Measurements from ENCODE around the gene TNFAIP8L1. TPM values are rescaled to one million over a fixed set of nuclear protein-coding genes. Genes with fewer than 3 reads are reported as not detected.

The TNFAIP8L1 gene
- total RNA-seq, 2 donors from 2014 or later, result 8.3 to 10.3 TPM

GRCh38 chr19:4647676-4648644 is 8.6 kb downstream of the TNFAIP8L1 start:
- Mint-ChIP-seq H3K9me3 (no peaks in the 10 kb centered on the region), H3K4me1 (ENCODE audit: low read depth in 2 of 2) (peaks cover 5 to 6% of the 10 kb centered on the region in 2 donors), H3K36me3 (no peaks in the 10 kb centered on the region), H3K27ac (no peak overlapping the region), H3K4me3 (no peak overlapping the region), H3K27me3 (no peaks in the 10 kb centered on the region)
- DNase-seq (ENCODE audit: low spot score) (no peak), ATAC-seq (no peak)

DNA sequence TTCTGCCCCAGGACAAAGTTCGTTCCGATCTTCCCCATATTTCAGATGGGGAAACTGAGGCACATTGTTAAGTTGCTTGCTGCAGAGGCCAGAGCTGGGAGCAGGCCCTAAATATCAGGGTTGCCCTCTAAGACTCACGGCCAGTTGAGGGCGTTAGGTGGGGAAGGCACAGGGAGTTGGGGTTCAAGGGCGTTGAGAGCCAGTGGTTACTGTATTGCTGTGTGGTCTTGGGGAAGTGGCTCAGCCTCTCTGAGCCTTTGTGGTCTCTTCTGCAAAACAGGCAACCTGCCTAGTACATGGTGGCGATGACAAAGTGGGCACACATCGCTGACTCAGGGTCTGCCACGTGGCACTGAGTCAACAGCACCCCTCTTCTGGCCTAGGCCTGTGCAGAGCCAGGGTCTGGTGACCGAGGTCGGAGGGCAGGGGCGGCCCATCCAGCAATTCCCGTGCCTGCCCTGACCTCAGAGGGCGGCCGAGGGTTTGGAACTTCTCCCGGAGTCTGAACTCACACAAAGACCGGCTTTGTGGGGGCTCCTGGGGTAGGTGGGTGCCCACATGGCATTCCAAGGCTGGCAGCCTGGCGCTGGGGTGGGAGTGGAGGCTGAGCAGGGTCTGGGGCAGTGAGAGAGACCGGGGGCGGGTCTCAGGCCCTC is 10.2 kb downstream of the TNFAIP8L1 start:
- no peak for DNase-seq (ENCODE audit: low spot score)
- peak in 1 of 2 donors; percentile 28 for ATAC-seq
- Mint-ChIP-seq H3K27me3 (no peaks in the 10 kb centered on the region), H3K27ac (no peak overlapping the region), H3K4me1 (ENCODE audit: low read depth in 2 of 2) (peaks cover 5 to 7% of the 10 kb centered on the region in 2 donors), H3K4me3 (no peak overlapping the region), H3K9me3 (no peaks in the 10 kb centered on the region), H3K36me3 (no peaks in the 10 kb centered on the region)

GRCh38 chr19:4650159-4650558 is 10.8 kb downstream of the TNFAIP8L1 start:
- no peak for ATAC-seq
- peaks cover 5 to 10% of the 10 kb centered on the region in 2 donors for H3K4me1 Mint-ChIP-seq (ENCODE audit: low read depth in 2 of 2)
- no peak overlapping the region for H3K4me3 Mint-ChIP-seq
- no peaks in the 10 kb centered on the region for H3K9me3 Mint-ChIP-seq
- no peaks in the 10 kb centered on the region for H3K27me3 Mint-ChIP-seq
- no peak for DNase-seq (ENCODE audit: low spot score)
- no peak overlapping the region for H3K27ac Mint-ChIP-seq
- H3K36me3 Mint-ChIP-seq, result no peaks in the 10 kb centered on the region

DNA sequence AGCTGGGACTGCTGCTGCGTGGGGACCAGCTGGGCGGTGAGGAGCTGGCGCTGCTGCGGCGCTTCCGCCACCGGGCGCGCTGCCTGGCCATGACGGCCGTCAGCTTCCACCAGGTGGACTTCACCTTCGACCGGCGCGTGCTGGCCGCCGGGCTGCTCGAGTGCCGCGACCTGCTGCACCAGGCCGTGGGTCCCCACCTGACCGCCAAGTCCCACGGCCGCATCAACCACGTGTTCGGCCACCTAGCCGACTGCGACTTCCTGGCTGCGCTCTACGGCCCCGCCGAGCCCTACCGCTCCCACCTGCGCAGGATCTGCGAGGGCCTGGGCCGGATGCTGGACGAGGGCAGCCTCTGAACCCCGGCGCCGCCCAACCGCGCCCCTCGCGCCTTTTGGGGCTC is 12.8 kb downstream of the TNFAIP8L1 start:
- H3K4me3 Mint-ChIP-seq, result no peak overlapping the region
- ATAC-seq (peak in 1 of 2 donors; percentile 55), DNase-seq (ENCODE audit: low spot score) (no peak)
- no peaks in the 10 kb centered on the region for H3K27me3 Mint-ChIP-seq
- no peaks in the 10 kb centered on the region for H3K36me3 Mint-ChIP-seq
- H3K4me1 Mint-ChIP-seq (ENCODE audit: low read depth in 2 of 2), result peaks cover 5 to 10% of the 10 kb centered on the region in 2 donors
- H3K27ac Mint-ChIP-seq, result no peak overlapping the region
- H3K9me3 Mint-ChIP-seq, result no peaks in the 10 kb centered on the region

GRCh38 chr19:4653793-4654436 is 14.6 kb downstream of the TNFAIP8L1 start:
- H3K4me1 Mint-ChIP-seq (ENCODE audit: low read depth in 2 of 2), result peaks cover 5 to 18% of the 10 kb centered on the region in 2 donors
- H3K27me3 Mint-ChIP-seq, result no peaks in the 10 kb centered on the region
- no peak overlapping the region for H3K27ac Mint-ChIP-seq
- ATAC-seq, result no peak
- H3K4me3 Mint-ChIP-seq, result no peak overlapping the region
- DNase-seq (ENCODE audit: low spot score), result no peak
- H3K36me3 Mint-ChIP-seq, result no peaks in the 10 kb centered on the region
- H3K9me3 Mint-ChIP-seq, result no peaks in the 10 kb centered on the region

DNA sequence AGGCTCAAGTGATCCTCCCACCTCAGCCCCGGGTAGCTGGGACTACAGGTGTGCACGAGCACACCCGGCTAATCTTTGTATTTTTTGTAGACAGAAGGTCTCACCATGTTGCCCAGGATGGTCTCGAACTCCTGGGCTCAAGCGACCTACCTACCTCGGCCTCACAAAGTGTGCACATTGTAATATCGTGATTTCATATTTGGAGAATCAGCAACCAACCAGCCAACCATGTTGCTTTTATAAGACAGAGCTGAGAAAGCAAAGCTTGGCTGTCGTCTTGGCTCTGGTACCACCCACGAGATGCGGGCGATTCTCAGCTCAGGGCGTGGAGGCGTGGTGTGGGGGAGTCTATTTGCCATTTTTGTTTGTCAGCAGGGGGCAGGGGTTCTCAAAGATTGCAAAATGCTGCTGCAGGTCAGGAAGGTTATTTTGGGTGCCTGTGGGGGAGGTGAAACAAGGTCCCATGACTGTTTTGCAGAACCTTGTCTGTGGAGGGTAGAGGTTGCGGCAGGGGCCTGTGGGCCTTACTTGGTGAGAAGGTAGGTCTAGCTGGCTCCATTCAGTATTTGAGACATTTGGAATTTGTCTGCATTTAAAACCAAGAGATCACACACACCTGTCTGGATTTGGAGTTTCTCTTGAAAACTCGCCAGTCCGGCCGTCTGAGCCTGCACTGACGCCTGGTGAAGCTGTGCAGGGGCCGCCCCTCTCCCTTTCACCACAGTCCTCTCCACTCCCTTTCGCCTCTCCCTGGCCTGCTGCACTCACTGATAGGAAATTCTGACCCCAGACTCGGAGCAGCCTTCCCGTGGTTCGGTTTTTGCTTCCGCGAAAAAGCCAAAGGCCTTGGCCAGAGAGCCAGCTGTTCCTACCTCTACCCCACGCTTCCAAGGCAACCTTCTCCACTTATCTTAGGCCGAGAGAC is 15.4 kb downstream of the TNFAIP8L1 start:
- Mint-ChIP-seq H3K9me3 (no peaks in the 10 kb centered on the region), H3K27me3 (no peaks in the 10 kb centered on the region), H3K36me3 (no peaks in the 10 kb centered on the region), H3K4me3 (no peak overlapping the region), H3K27ac (no peak overlapping the region), H3K4me1 (ENCODE audit: low read depth in 2 of 2) (peaks cover 2 to 15% of the 10 kb centered on the region in 2 donors)
- no peak for DNase-seq (ENCODE audit: low spot score)
- no peak for ATAC-seq

- Mint-ChIP-seq H3K36me3 (no peaks in the 10 kb centered on the region), H3K9me3 (no peaks in the 10 kb centered on the region), H3K4me1 (ENCODE audit: low read depth in 2 of 2) (peaks cover 9 to 18% of the 10 kb centered on the region in 2 donors), H3K27ac (no peak overlapping the region), H3K27me3 (no peaks in the 10 kb centered on the region), H3K4me3 (no peak overlapping the region)
- ATAC-seq, result no peak
- DNase-seq (ENCODE audit: low spot score), result no peak
Measured at GRCh38 chr19:4656102-4656501, 16.8 kb downstream of the TNFAIP8L1 start.

- Mint-ChIP-seq H3K36me3 (no peaks in the 10 kb centered on the region), H3K27ac (peak overlapping the region in 1 of 2 donors; percentile 41), H3K9me3 (no peaks in the 10 kb centered on the region), H3K4me1 (ENCODE audit: low read depth in 2 of 2) (peaks cover 13 to 22% of the 10 kb centered on the region in 2 donors), H3K4me3 (no peak overlapping the region), H3K27me3 (no peaks in the 10 kb centered on the region)
- ATAC-seq (no peak), DNase-seq (ENCODE audit: low spot score) (no peak)
Measured at GRCh38 chr19:4657262-4657661, 17.9 kb downstream of the TNFAIP8L1 start.

- Mint-ChIP-seq H3K4me3 (no peak overlapping the region), H3K27ac (peak overlapping the region in 1 of 2 donors; percentile 31), H3K9me3 (no peaks in the 10 kb centered on the region), H3K4me1 (ENCODE audit: low read depth in 2 of 2) (peaks cover 13 to 22% of the 10 kb centered on the region in 2 donors), H3K36me3 (no peaks in the 10 kb centered on the region), H3K27me3 (no peaks in the 10 kb centered on the region)
- DNase-seq (ENCODE audit: low spot score) (no peak), ATAC-seq (peak in 1 of 2 donors; percentile 59)
Measured at GRCh38 chr19:4657835-4658234, 18.5 kb downstream of the TNFAIP8L1 start.

DNA sequence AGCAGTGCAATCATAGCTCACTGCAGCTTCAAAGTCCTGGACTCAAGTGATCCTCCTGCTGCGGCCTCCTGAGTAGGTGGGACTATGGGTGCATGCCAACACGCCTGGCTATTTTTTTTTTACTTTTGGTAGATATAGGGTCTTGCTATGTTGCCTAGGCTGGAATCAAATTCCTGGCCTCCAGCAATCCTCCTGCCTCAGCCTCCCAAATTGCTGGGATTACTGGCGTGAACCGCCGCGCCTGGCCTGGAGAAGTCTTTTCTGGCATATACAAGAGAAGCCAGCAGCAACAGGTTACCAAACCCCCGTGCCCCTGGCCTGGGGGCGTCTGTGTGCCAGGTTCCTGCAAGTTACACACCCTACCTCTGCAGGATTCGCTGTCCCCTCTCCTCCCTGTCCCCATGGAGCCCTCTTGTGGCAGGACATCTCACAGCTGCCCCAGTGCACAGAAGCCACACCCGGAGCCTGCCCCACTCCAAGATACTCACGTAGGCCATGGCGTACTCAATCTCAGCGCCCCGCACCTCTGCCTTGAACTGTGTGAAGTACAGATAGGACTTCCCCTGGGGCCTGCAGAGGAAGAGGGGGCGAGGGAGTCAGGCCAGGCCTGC is 21.0 kb downstream of the TNFAIP8L1 start:
- no peaks in the 10 kb centered on the region for H3K27me3 Mint-ChIP-seq
- ATAC-seq (peak in 1 of 2 donors; percentile 25), DNase-seq (ENCODE audit: low spot score) (no peak)
- no peaks in the 10 kb centered on the region for H3K9me3 Mint-ChIP-seq
- H3K36me3 Mint-ChIP-seq, result no peaks in the 10 kb centered on the region
- no peak overlapping the region for H3K4me3 Mint-ChIP-seq
- no peak overlapping the region for H3K27ac Mint-ChIP-seq
- peaks cover 13 to 17% of the 10 kb centered on the region in 2 donors for H3K4me1 Mint-ChIP-seq (ENCODE audit: low read depth in 2 of 2)

DNA sequence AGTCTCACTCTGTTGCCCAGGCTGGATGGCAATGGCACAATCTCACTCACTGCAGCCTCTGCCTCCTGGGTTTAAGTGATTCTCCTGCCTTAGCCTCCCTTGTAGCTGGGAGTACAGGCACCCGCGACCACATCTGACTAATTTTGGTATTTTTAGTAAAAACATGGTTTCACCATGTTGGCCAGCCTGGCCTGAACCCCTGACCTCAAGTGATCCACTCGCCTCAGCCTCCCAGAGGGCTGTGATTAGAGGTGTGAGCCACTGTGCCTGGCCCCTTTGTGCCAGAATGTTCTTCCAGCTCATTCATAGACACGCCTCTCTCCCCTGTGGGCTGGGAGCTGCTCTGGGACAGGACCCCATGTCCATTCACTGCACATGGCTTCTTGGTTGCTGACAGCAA is 21.7 kb downstream of the TNFAIP8L1 start:
- H3K27me3 Mint-ChIP-seq, result no peaks in the 10 kb centered on the region
- no peaks in the 10 kb centered on the region for H3K9me3 Mint-ChIP-seq
- no peaks in the 10 kb centered on the region for H3K36me3 Mint-ChIP-seq
- no peak for DNase-seq (ENCODE audit: low spot score)
- ATAC-seq, result peak; percentile 31 to 34
- H3K27ac Mint-ChIP-seq, result peak overlapping the region in 1 of 2 donors; percentile 25
- no peak overlapping the region for H3K4me3 Mint-ChIP-seq
- peaks cover 13 to 17% of the 10 kb centered on the region in 2 donors for H3K4me1 Mint-ChIP-seq (ENCODE audit: low read depth in 2 of 2)

DNA sequence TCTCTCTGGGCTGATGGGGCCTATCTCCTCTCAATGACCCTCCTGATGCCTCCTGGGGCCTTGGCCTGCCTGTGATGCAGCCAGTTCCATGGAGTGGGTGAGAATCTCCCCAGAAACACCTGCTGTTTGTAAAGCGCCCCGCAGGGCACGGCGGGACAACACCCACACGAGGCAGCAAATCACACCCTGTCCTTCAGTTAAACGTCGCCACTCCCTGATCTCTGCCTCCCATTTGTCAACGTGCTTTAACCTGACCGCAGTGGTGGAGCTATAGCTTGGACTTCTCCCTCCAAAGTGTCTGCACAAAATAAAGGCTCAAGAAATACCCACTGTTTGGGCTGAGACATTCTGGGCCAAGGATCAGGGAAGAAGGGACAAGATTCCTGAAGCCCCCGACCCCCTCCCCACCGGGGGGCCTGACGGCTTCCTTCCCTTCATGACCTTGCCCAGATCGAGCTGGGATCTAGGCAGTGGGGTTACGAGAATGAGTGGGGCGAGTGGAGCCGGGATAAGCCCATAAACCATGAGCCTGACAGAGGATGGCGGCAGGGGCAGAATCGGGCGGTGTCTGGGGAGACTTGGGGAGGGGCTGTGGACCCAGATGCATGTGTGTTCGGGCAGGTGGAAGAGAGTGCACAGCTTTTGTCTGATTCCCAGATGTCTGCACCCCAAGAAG is 22.8 kb downstream of the TNFAIP8L1 start:
- ATAC-seq (no peak), DNase-seq (ENCODE audit: low spot score) (no peak)
- H3K4me1 Mint-ChIP-seq (ENCODE audit: low read depth in 2 of 2), result peaks cover 13 to 17% of the 10 kb centered on the region in 2 donors
- H3K9me3 Mint-ChIP-seq, result no peaks in the 10 kb centered on the region
- no peak overlapping the region for H3K27ac Mint-ChIP-seq
- no peaks in the 10 kb centered on the region for H3K36me3 Mint-ChIP-seq
- H3K4me3 Mint-ChIP-seq, result no peak overlapping the region
- H3K27me3 Mint-ChIP-seq, result no peaks in the 10 kb centered on the region
